ENCODE data around the gene USP31.

Gene USP31

GRCh38 chr16:23149267-23149992, at the start of gene USP31:
Gene USP31 (minus strand): TSS chr16:23149452. CDS start chr16:23149270, 182 bp downstream.
- peak; percentile 89 for DNase-seq

GRCh38 chr16:23196539-23196938, 47.3 kb upstream of the USP31 start:
- DNase-seq: no peak

- DNase-seq: no peak
Measured at GRCh38 chr16:23195366-23195978, 46.2 kb upstream of the USP31 start.

- no peak for DNase-seq
Measured at GRCh38 chr16:23194497-23195221, 45.4 kb upstream of the USP31 start.

GRCh38 chr16:23188911-23189310, 39.7 kb upstream of the USP31 start:
- no peak for DNase-seq

- DNase-seq: no peak
Measured at GRCh38 chr16:23187341-23187740, 38.1 kb upstream of the USP31 start.

GRCh38 chr16:23186171-23186570, 36.9 kb upstream of the USP31 start:
- DNase-seq: no peak

- DNase-seq: no peak
Measured at GRCh38 chr16:23185656-23186055, 36.4 kb upstream of the USP31 start.

- no peak for DNase-seq
Measured at GRCh38 chr16:23183543-23183862, 34.3 kb upstream of the USP31 start.

GRCh38 chr16:23182679-23183542, 33.7 kb upstream of the USP31 start, which contains the start of gene SCNN1G:
Gene SCNN1G (plus strand): TSS chr16:23182745. CDS start chr16:23186272, 3,527 bp downstream.
- DNase-seq: no peak

GRCh38 chr16:23182206-23182678, 33.0 kb upstream of the USP31 start:
- peak; percentile 75 for DNase-seq

GRCh38 chr16:23181506-23181905, 32.3 kb upstream of the USP31 start:
- no peak for DNase-seq

GRCh38 chr16:23175651-23176050, 26.4 kb upstream of the USP31 start:
- DNase-seq: no peak

- no peak for DNase-seq
Measured at GRCh38 chr16:23174622-23175021, 25.4 kb upstream of the USP31 start.

GRCh38 chr16:23172994-23173393, 23.7 kb upstream of the USP31 start:
- no peak for DNase-seq

- DNase-seq: no peak
Measured at GRCh38 chr16:23172583-23172982, 23.3 kb upstream of the USP31 start.

GRCh38 chr16:23164736-23165135, 15.5 kb upstream of the USP31 start:
- DNase-seq: no peak

- no peak for DNase-seq
Measured at GRCh38 chr16:23163921-23164320, 14.7 kb upstream of the USP31 start.

- DNase-seq: no peak
Measured at GRCh38 chr16:23160574-23160973, 11.3 kb upstream of the USP31 start.

GRCh38 chr16:23160082-23160481, 10.8 kb upstream of the USP31 start:
- DNase-seq: no peak

GRCh38 chr16:23158114-23158513, 8.9 kb upstream of the USP31 start:
- no peak for DNase-seq

- DNase-seq: no peak
Measured at GRCh38 chr16:23156946-23157460, 7.8 kb upstream of the USP31 start.

GRCh38 chr16:23156110-23156509, 6.9 kb upstream of the USP31 start:
- no peak for DNase-seq

Data from CD4-positive, alpha-beta T cell treated with Interferon gamma for 1 hour (primary cell).